OCI-LY3 (cell line): Measurements from ENCODE around the gene SMCHD1.
"Not testable (repeated sequence)": the region's sequence is repeated elsewhere in the genome, so short reads cannot be mapped to it uniquely, and the experiment has no call there.

Experiments
- H2AFZ ChIP-seq: fragments of 200-600, 300-600 bp; shearing (Covaris generic); 2 replicates; pipeline ENCODE4 v1.6.0; 2014; ENCODE audit warnings: antibody characterized with exemption, low read depth, low read length
- H3K27ac ChIP-seq: fragments of 200-600, 300-600 bp; sonication (generic); 2 replicates; pipeline ENCODE4 v1.5.1; 2014; ENCODE audit warnings: mild to moderate bottlenecking, low read length, moderate library complexity, mixed read lengths
- H3K27me3 ChIP-seq: fragments of 200-600, 300-600 bp; sonication (generic); 2 replicates; pipeline ENCODE4 v1.6.1; 2014; ENCODE audit warnings: low read depth, low read length, mixed read lengths
- H3K36me3 ChIP-seq: fragments of 200-600, 300-600 bp; sonication (generic); replicated peaks from 2 replicates; pipeline ENCODE3; 2014; ENCODE audit warnings: low read depth, low read length, mixed read lengths
- H3K4me1 ChIP-seq: fragments of 300-600, 200-600 bp; sonication (generic); 2 replicates; pipeline ENCODE4 v1.6.1; 2014; ENCODE audit warnings: low read length, mixed read lengths
- H3K4me2 ChIP-seq: fragments of 200-600, 300-600 bp; sonication (generic); 2 replicates; pipeline ENCODE4 v1.6.1; 2014; ENCODE audit warnings: low read length, mixed read lengths
- H3K4me3 ChIP-seq: fragments of 300-600, 200-600 bp; sonication (generic); 2 replicates; pipeline ENCODE4 v1.5.1; 2014; ENCODE audit warnings: antibody characterized with exemption, mild to moderate bottlenecking, low read length, moderate library complexity
- H3K79me2 ChIP-seq: fragments of 300-600, 200-600 bp; shearing (Covaris generic); 2 replicates; pipeline ENCODE4 v1.6.1; 2014; ENCODE audit warnings: mild to moderate bottlenecking, low read length, mixed read lengths
- H3K9ac ChIP-seq: fragments of 300-600, 200-600 bp; shearing (Covaris generic); 2 replicates; pipeline ENCODE4 v1.6.0; 2014; ENCODE audit warnings: mild to moderate bottlenecking, low read length, moderate library complexity
- H3K9me3 ChIP-seq: fragments of 200-600, 300-600 bp; shearing (Covaris generic); 2 replicates; pipeline ENCODE4 v1.6.1; 2014; ENCODE audit warnings: low read length, mixed read lengths; ENCODE audit not compliant: insufficient read depth
- H4K20me1 ChIP-seq: fragments of 200-600, 300-600 bp; sonication (generic); 2 replicates; pipeline ENCODE4 v1.6.1; 2016; ENCODE audit warnings: low read length, mixed read lengths; ENCODE audit not compliant: insufficient read depth
- EZH2phosphoT487 ChIP-seq: fragments of 200-600 bp; shearing (Covaris generic); IDR thresholded peaks from 2 replicates; pipeline ENCODE4 v1.6.1; 2018; ENCODE audit warnings: antibody characterized with exemption, mixed run types, low read depth
- TF ChIP-seq, protein P1 (sequence below): fragments of 200-600, 300-600 bp; sonication (generic); IDR thresholded peaks from 2 replicates; pipeline ENCODE4 v1.5.1; 2014; ENCODE audit warnings: antibody characterized with exemption, low read length, low read depth

Gene SMCHD1

GRCh38 chr18:2662990-2663389 is 7.5 kb downstream of the SMCHD1 start:
- Histone ChIP-seq H3K27ac (no peak overlapping the region), H3K27me3 (no peaks in the 10 kb centered on the region), H2AFZ (no peak overlapping the region), H3K4me1 (peaks cover 15% of the 10 kb centered on the region), H3K4me2 (no peak overlapping the region), H3K9me3 (no peaks in the 10 kb centered on the region), H3K9ac (no peak overlapping the region), H3K4me3 (no peak overlapping the region), H4K20me1 (peaks cover 79% of the 10 kb centered on the region), H3K79me2 (peaks cover 94% of the 10 kb centered on the region), H3K36me3 (peaks cover 34% of the 10 kb centered on the region)
- TF ChIP-seq, protein P1, sequence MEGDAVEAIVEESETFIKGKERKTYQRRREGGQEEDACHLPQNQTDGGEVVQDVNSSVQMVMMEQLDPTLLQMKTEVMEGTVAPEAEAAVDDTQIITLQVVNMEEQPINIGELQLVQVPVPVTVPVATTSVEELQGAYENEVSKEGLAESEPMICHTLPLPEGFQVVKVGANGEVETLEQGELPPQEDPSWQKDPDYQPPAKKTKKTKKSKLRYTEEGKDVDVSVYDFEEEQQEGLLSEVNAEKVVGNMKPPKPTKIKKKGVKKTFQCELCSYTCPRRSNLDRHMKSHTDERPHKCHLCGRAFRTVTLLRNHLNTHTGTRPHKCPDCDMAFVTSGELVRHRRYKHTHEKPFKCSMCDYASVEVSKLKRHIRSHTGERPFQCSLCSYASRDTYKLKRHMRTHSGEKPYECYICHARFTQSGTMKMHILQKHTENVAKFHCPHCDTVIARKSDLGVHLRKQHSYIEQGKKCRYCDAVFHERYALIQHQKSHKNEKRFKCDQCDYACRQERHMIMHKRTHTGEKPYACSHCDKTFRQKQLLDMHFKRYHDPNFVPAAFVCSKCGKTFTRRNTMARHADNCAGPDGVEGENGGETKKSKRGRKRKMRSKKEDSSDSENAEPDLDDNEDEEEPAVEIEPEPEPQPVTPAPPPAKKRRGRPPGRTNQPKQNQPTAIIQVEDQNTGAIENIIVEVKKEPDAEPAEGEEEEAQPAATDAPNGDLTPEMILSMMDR = no peak

- Histone ChIP-seq H3K27me3 (no peaks in the 10 kb centered on the region), H3K9ac (no peak overlapping the region), H3K79me2 (peaks cover 78% of the 10 kb centered on the region), H3K4me2 (no peak overlapping the region), H4K20me1 (peaks cover 52% of the 10 kb centered on the region), H3K27ac (no peak overlapping the region), H3K36me3 (peaks cover 79% of the 10 kb centered on the region), H2AFZ (no peak overlapping the region), H3K9me3 (no peaks in the 10 kb centered on the region), H3K4me1 (no peaks in the 10 kb centered on the region), H3K4me3 (no peak overlapping the region)
- TF ChIP-seq EZH2phosphoT487 = no peak
- TF ChIP-seq, protein P1 = no peak
Measured at GRCh38 chr18:2672410-2672809, 16.9 kb downstream of the SMCHD1 start.

DNA sequence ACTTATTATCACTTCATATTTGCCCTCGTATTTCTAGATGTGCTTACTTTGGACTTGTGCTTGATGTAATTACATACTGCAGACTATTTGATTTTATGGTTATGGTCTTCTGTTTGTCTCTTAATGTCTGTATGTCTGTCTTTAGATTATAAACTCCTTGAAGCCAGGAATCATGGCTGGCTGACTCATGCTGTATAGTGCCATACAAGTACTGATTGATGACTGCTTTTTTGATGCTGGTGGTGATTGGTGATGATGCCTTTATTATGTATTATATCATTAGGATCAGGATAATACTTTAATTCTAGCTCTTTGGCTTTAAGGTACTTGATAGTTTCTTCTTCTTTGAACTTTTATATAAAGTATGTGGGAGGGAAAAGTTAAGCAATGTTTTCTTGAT is 17.3 kb downstream of the SMCHD1 start:
- H3K27me3 ChIP-seq = no peaks in the 10 kb centered on the region
- H3K4me1 ChIP-seq = no peaks in the 10 kb centered on the region
- H2AFZ ChIP-seq = no peak overlapping the region
- H3K36me3 ChIP-seq = peaks cover 79% of the 10 kb centered on the region
- TF ChIP-seq, protein P1 = no peak
- no peak for TF ChIP-seq EZH2phosphoT487
- no peak overlapping the region for H3K27ac ChIP-seq
- peaks cover 79% of the 10 kb centered on the region for H3K79me2 ChIP-seq
- H3K9ac ChIP-seq = no peak overlapping the region
- no peaks in the 10 kb centered on the region for H3K9me3 ChIP-seq
- no peak overlapping the region for H3K4me2 ChIP-seq
- peaks cover 52% of the 10 kb centered on the region for H4K20me1 ChIP-seq
- H3K4me3 ChIP-seq = no peak overlapping the region

DNA sequence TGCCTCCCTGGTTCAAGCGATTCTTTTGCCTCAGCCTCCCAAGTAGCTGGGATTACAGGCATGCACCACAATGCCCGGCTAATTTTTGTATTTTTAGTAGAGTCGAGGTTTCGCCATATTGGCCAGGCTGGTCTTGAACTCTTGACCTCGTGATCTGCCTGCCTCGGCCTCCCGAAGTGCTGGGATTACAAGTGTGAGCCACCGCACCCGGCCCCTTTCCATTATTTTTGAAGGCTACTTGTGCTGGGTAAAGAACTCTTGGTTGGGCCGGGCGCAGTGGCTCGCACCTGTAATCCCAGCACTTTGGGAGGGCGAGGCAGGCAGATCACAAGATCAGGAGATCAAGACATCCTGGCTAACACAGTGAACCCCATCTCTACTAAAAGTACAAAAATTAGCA is 23.4 kb downstream of the SMCHD1 start:
- not testable (repeated sequence) for H3K9me3 ChIP-seq, H3K27me3 ChIP-seq, H3K4me3 ChIP-seq, H2AFZ ChIP-seq, H3K27ac ChIP-seq, H3K4me1 ChIP-seq, H3K4me2 ChIP-seq, H3K9ac ChIP-seq
- H4K20me1 ChIP-seq = peaks cover 42% of the 10 kb centered on the region
- H3K79me2 ChIP-seq = peaks cover 72% of the 10 kb centered on the region
- H3K36me3 ChIP-seq = peaks cover 44% of the 10 kb centered on the region
